RWPE2 (cell line): ENCODE data around the gene OR8D4.
"Not testable (repeated sequence)": the region's sequence is repeated elsewhere in the genome, so short reads cannot be mapped to it uniquely, and the experiment has no call there.

Experiments used
- ATAC-seq: fragments of 200-7000 bp; cut with Tn5 transposase; 3 replicates; pipeline ENCODE4 v1.9.1; 2021; ENCODE audit warnings: low read depth
- DNase-seq: peaks from one replicate; pipeline ENCODE4 v3.0.0-alpha.2; 2020; ENCODE audit warnings: low spot score
- H3K27ac ChIP-seq: fragments of 450-650 bp; 2 replicates; pipeline ENCODE4 v1.5.1; 2017; ENCODE audit warnings: mild to moderate bottlenecking; ENCODE audit not compliant: poor library complexity, severe bottlenecking
- H3K27me3 ChIP-seq: fragments of 250-450 bp; sonication (Bioruptor Pico); 2 replicates; pipeline ENCODE4 v1.5.1; 2021; ENCODE audit warnings: mild to moderate bottlenecking, moderate library complexity; ENCODE audit not compliant: insufficient read depth, poor library complexity, severe bottlenecking
- H3K36me3 ChIP-seq: fragments of 250-450 bp; sonication (Bioruptor Pico); 2 replicates; pipeline ENCODE4 v1.5.1; 2020; ENCODE audit warnings: low read depth, mild to moderate bottlenecking, moderate library complexity
- H3K4me1 ChIP-seq: fragments of 250-450 bp; sonication (Bioruptor Pico); 2 replicates; pipeline ENCODE4 v1.5.1; 2021; ENCODE audit warnings: mild to moderate bottlenecking, moderate library complexity; ENCODE audit not compliant: insufficient read depth, poor library complexity, severe bottlenecking
- H3K4me3 ChIP-seq: fragments of 250-450 bp; sonication (Bioruptor Pico); 2 replicates; pipeline ENCODE4 v1.5.1; 2021; ENCODE audit warnings: mild to moderate bottlenecking, moderate library complexity; ENCODE audit not compliant: severe bottlenecking
- H3K9me3 ChIP-seq: fragments of 250-450 bp; sonication (Bioruptor Pico); 2 replicates; pipeline ENCODE4 v1.5.1; 2021; ENCODE audit warnings: mild to moderate bottlenecking, moderate library complexity; ENCODE audit not compliant: severe bottlenecking
- CTCF ChIP-seq: fragments of 450-650 bp; IDR thresholded peaks from one replicate; pipeline ENCODE4 v1.5.1; 2017; ENCODE audit warnings: mild to moderate bottlenecking, moderate library complexity; ENCODE audit not compliant: poor library complexity, severe bottlenecking

OR8D4 gene

DNA sequence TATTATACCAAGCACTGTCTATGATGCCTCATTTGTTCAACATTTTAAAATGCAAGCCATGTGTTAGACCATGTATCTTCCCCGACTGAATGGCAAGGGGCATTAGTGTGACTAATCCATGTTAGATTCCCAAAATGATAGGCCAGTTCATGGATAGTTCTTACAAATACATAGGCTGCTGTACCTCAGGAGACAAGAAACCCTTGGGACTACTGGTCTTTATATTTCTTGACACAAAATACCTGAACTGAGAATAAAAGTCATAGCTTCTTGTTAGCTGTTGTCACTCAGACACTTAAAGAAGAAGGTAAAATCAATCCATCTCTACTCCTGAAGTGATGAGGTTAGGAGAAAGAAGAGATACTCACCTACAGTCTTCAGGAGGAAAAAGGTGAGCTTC lies at the start of gene OR8D4:
TSS of gene OR8D4 (plus strand) at position 301 of the 400 bp plus-strand sequence. CDS start 4,265 bp downstream, outside the sequence.
- H3K27me3 ChIP-seq: no peaks in the 10 kb centered on the region
- TF ChIP-seq CTCF: no peak
- DNase-seq (no peak), ATAC-seq (no peak)
- H3K27ac ChIP-seq: no peak within 1 kb of the TSS
- no peaks in the 10 kb centered on the region for H3K9me3 ChIP-seq
- no peak within 1 kb of the TSS for H3K4me3 ChIP-seq
- H3K36me3 ChIP-seq: no peaks in the 10 kb centered on the region
- H3K4me1 ChIP-seq: no peaks in the 10 kb centered on the region

- DNase-seq: no peak
- no peak for ATAC-seq
- no peak for TF ChIP-seq CTCF
- H3K4me1 ChIP-seq: no peaks in the 10 kb centered on the region
- H3K9me3 ChIP-seq: no peaks in the 10 kb centered on the region
- H3K4me3 ChIP-seq: no peak overlapping the region
- H3K36me3 ChIP-seq: no peaks in the 10 kb centered on the region
- H3K27me3 ChIP-seq: no peaks in the 10 kb centered on the region
- H3K27ac ChIP-seq: no peak overlapping the region
These were observed 49.6 kb upstream of the OR8D4 start for GRCh38 chr11:123852321-123852720.

- ATAC-seq (no peak), DNase-seq (no peak)
- no peaks in the 10 kb centered on the region for H3K9me3 ChIP-seq
These were observed 48.9 kb upstream of the OR8D4 start for GRCh38 chr11:123853038-123853437.

DNA sequence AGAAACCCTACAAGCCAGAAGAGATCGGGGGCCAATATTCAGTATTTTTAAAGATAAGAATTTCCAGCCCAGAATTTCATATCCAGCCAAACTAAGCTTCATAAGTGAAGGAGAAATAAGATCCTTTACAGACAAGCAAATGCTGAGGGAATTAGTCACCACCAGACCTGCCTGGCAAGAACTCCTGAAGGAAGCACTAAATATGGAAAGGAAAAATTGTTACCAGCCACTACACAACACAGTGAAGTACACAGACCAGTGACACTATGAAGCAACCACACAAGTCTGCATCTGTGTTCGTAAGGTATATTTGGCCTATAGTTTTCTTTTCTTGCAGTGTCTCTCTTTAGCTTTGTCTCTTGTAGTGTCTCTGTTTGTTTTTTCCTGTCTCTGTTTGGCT lies 45.5 kb upstream of the OR8D4 start:
- Histone ChIP-seq H3K9me3 (no peaks in the 10 kb centered on the region), H3K36me3 (no peaks in the 10 kb centered on the region), H3K27ac (no peak overlapping the region), H3K4me3 (no peak overlapping the region), H3K27me3 (no peaks in the 10 kb centered on the region), H3K4me1 (no peaks in the 10 kb centered on the region)
- no peak for TF ChIP-seq CTCF
- no peak for ATAC-seq
- no peak for DNase-seq

More at GRCh38 chr11:123853038-123853437, 48.9 kb upstream of the OR8D4 start:
- Histone ChIP-seq H3K4me3 (no peak overlapping the region), H3K27ac (no peak overlapping the region), H3K4me1 (no peaks in the 10 kb centered on the region), H3K27me3 (no peaks in the 10 kb centered on the region), H3K36me3 (no peaks in the 10 kb centered on the region)
- TF ChIP-seq CTCF: no peak

GRCh38 chr11:123859731-123860130 lies 42.2 kb upstream of the OR8D4 start:
- Histone ChIP-seq H3K9me3 (no peaks in the 10 kb centered on the region), H3K4me1 (no peaks in the 10 kb centered on the region), H3K4me3 (no peak overlapping the region), H3K27ac (no peak overlapping the region), H3K27me3 (no peaks in the 10 kb centered on the region), H3K36me3 (no peaks in the 10 kb centered on the region)
- DNase-seq (no peak), ATAC-seq (no peak)
- no peak for TF ChIP-seq CTCF

DNA sequence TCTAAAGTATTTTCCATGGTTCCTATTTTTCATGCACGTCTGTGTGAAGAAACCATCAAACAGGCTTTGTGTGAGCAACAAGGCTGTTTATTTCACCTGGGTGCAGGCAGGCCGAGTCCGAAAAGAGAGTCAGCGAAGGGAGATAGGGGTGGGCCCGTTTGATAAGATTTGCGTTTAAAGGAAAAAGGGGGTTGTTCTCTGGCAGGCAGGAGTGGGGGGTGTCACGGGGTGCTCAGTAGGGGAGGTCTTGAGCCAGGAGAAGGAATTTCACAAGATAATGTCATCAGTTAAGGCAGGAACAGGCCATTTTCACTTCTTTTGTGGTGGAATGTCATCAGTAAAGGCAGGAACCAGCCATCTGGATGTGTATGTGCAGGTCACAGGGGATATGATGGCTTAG lies 36.7 kb upstream of the OR8D4 start:
- DNase-seq, H3K27me3 ChIP-seq, ATAC-seq, H3K27ac ChIP-seq, H3K9me3 ChIP-seq, H3K36me3 ChIP-seq, H3K4me3 ChIP-seq, H3K4me1 ChIP-seq: not testable (repeated sequence)

GRCh38 chr11:123867795-123868194 lies 34.2 kb upstream of the OR8D4 start:
- ATAC-seq, H3K27me3 ChIP-seq, H3K27ac ChIP-seq, DNase-seq, H3K4me1 ChIP-seq, H3K36me3 ChIP-seq, H3K4me3 ChIP-seq, H3K9me3 ChIP-seq: not testable (repeated sequence)
